CD4-positive, alpha-beta T cell (primary cell): ENCODE measurements around the gene CETN1. TPM values are rescaled to one million over a fixed set of nuclear protein-coding genes. Genes with fewer than 3 reads are reported as not detected.
A peak's percentile ranks its signal among the peaks of the same experiment; 100 is the strongest.

ENCODE experiments used
- ATAC-seq: fragments of 200-7000 bp; cut with Tn5 transposase; one replicate; pipeline ENCODE4 v1.10.0; 2022; ENCODE audit warnings: mild to moderate bottlenecking; ENCODE audit not compliant: poor library complexity
- CTCF ChIA-PET: fragments of 350-600 bp; sonication (Branson Sonifier 250); formaldehyde crosslinking; loops from one replicate; lab custom pipeline; 2021; ENCODE audit warnings: antibody characterized with exemption, inconsistent platforms; lab: Charles Lee
- POLR2A ChIA-PET: fragments of 350-600 bp; sonication (Branson Sonifier 250); formaldehyde crosslinking; loops from one replicate; lab custom pipeline; 2021; ENCODE audit warnings: antibody characterized with exemption, inconsistent platforms; lab: Charles Lee
- DNase-seq, 14 experiments: peaks; one replicate each; pipeline ENCODE4 v3.0.0-alpha.2; 2013 to 2020; ENCODE audit warnings: mixed read lengths in 2 of 14
- H3K27ac ChIP-seq, 2 donors: one replicate each; pipeline versions ENCODE4 v1.5.1 to v1.7.0; 2013; ENCODE audit warnings: low read length in 2 of 2, low read depth in 1 of 2, mild to moderate bottlenecking in 1 of 2
- H3K27me3 ChIP-seq, 2 experiments: 1 replicate in 1 of 2; 2 replicates in 1 of 2; pipeline versions ENCODE4 v1.6.1 to v1.7.0; 2013; ENCODE audit warnings: low read length in 2 of 2, control low read depth in 1 of 2, mild to moderate bottlenecking in 1 of 2, moderate library complexity in 1 of 2; ENCODE audit not compliant: insufficient read depth in 2 of 2, control insufficient read depth in 1 of 2
- H3K36me3 ChIP-seq: one replicate; pipeline ENCODE4 v1.6.1; 2013; ENCODE audit warnings: low read length, control low read depth; ENCODE audit not compliant: insufficient read depth
- H3K4me1 ChIP-seq: one replicate; pipeline ENCODE4 v1.6.1; 2013; ENCODE audit warnings: low read length, control low read depth; ENCODE audit not compliant: insufficient read depth
- H3K4me3 ChIP-seq: one replicate; pipeline ENCODE4 v1.5.1; 2013; ENCODE audit warnings: mild to moderate bottlenecking, low read length, moderate library complexity
- H3K9me3 ChIP-seq, 2 experiments: 1 replicate in 1 of 2; 2 replicates in 1 of 2; pipeline versions ENCODE4 v1.6.1 to v1.7.0; 2013; ENCODE audit warnings: low read length in 2 of 2, mild to moderate bottlenecking in 2 of 2, control low read depth in 1 of 2, moderate library complexity in 1 of 2; ENCODE audit not compliant: control insufficient read depth in 1 of 2, insufficient read depth in 1 of 2
- H3K27ac Mint-ChIP-seq: one replicate; pipeline ENCODE4 v1.8.0; 2020; ENCODE audit warnings: mixed read lengths
- H3K27me3 Mint-ChIP-seq: one replicate; pipeline ENCODE4 v1.8.0; 2021; ENCODE audit warnings: mixed read lengths
- H3K36me3 Mint-ChIP-seq: one replicate; pipeline ENCODE4 v1.8.0; 2021; ENCODE audit warnings: low read depth, mixed read lengths
- H3K4me1 Mint-ChIP-seq: one replicate; pipeline ENCODE4 v1.8.0; 2021; ENCODE audit warnings: low read depth, mixed read lengths
- H3K4me3 Mint-ChIP-seq: one replicate; pipeline ENCODE4 v1.8.0; 2020; ENCODE audit warnings: mild to moderate bottlenecking, mixed read lengths
- H3K9me3 Mint-ChIP-seq: one replicate; pipeline ENCODE4 v1.8.0; 2020; ENCODE audit warnings: mixed read lengths
- intact Hi-C, 2 experiments: fragments of 100-400 bp; cut with DNase I in 1 of 2; cut with micrococcal nuclease in 1 of 2; formaldehyde crosslinking; loops; one replicate each; pipeline versions ENCODE4 v1.15.1 to v1.9.0; 2023 to 2025; cut with DNase I, micrococcal nuclease
- total RNA-seq, 174 experiments: library from RNA in 2 of 174; stranded (reverse) in 2 of 174; gene quantifications; one replicate each; pipeline ENCODE4 v1.2.3 and lab custom pipeline; 2021 to 2026
- TF ChIP-seq, protein P1 (sequence below): fragments of 200-600 bp; IDR thresholded peaks from one replicate; pipeline ENCODE4 v1.8.0; 2022; ENCODE audit warnings: antibody characterized with exemption, mild to moderate bottlenecking

CETN1 gene
- total RNA-seq, 2 experiments from 2014 or later, result not detected

GRCh38 chr18:616380-616995 lies 36.3 kb downstream of the CETN1 start:
- CTCF ChIA-PET, result interaction anchor here (2.9 kb wide), 1 partner anchor 13 kb away, joined by 8 read pairs; no protein-coding TSS in a partner anchor
- H3K4me3 ChIP-seq, result no peak overlapping the region
- intact Hi-C loops, result loop anchor here (1.0 to 5.0 kb wide), 3 partner anchors 19 to 509 kb away; partner anchors contain the start of gene THOC1 (in 1 of the 2)
- no peak overlapping the region for H3K4me3 Mint-ChIP-seq
- peaks cover 7% of the 10 kb centered on the region for H3K27me3 Mint-ChIP-seq
- H3K36me3 ChIP-seq, result no peaks in the 10 kb centered on the region
- no peak for ATAC-seq
- no peak overlapping the region for H3K27ac Mint-ChIP-seq
- H3K4me1 ChIP-seq, result no peaks in the 10 kb centered on the region
- no peaks in the 10 kb centered on the region for H3K9me3 ChIP-seq
- H3K27me3 ChIP-seq, result peaks cover 0 to 5% of the 10 kb centered on the region in 2 experiments
- H3K27ac ChIP-seq, result no peak overlapping the region
- DNase-seq, result peak in 4 of 14 experiments; percentile 4 to 54 (median 46)
- H3K4me1 Mint-ChIP-seq, result no peaks in the 10 kb centered on the region
- H3K36me3 Mint-ChIP-seq, result no peaks in the 10 kb centered on the region
- TF ChIP-seq, protein P1, sequence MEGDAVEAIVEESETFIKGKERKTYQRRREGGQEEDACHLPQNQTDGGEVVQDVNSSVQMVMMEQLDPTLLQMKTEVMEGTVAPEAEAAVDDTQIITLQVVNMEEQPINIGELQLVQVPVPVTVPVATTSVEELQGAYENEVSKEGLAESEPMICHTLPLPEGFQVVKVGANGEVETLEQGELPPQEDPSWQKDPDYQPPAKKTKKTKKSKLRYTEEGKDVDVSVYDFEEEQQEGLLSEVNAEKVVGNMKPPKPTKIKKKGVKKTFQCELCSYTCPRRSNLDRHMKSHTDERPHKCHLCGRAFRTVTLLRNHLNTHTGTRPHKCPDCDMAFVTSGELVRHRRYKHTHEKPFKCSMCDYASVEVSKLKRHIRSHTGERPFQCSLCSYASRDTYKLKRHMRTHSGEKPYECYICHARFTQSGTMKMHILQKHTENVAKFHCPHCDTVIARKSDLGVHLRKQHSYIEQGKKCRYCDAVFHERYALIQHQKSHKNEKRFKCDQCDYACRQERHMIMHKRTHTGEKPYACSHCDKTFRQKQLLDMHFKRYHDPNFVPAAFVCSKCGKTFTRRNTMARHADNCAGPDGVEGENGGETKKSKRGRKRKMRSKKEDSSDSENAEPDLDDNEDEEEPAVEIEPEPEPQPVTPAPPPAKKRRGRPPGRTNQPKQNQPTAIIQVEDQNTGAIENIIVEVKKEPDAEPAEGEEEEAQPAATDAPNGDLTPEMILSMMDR, result peak; percentile 70
- no peaks in the 10 kb centered on the region for H3K9me3 Mint-ChIP-seq
- POLR2A ChIA-PET, result no interaction called here

GRCh38 chr18:617970-618504 lies 37.9 kb downstream of the CETN1 start:
- Histone ChIP-seq H3K9me3 (no peaks in the 10 kb centered on the region), H3K4me3 (no peak overlapping the region), H3K27ac (no peak overlapping the region), H3K4me1 (no peaks in the 10 kb centered on the region), H3K27me3 (peaks cover 0 to 5% of the 10 kb centered on the region in 2 experiments), H3K36me3 (no peaks in the 10 kb centered on the region)
- Mint-ChIP-seq H3K4me3 (no peak overlapping the region), H3K27ac (no peak overlapping the region), H3K36me3 (no peaks in the 10 kb centered on the region), H3K27me3 (peaks cover 11% of the 10 kb centered on the region), H3K9me3 (no peaks in the 10 kb centered on the region), H3K4me1 (no peaks in the 10 kb centered on the region)
- DNase-seq (no peak), ATAC-seq (no peak)
- TF ChIP-seq, protein P1, result no peak
- intact Hi-C loops, result loop anchor here (5.0 kb wide), 2 partner anchors 351 to 511 kb away; partner anchors contain the start of gene THOC1 (in 1 of the 2)
- ChIA-PET POLR2A (no interaction called here), CTCF (no interaction called here)

- peaks cover 0 to 5% of the 10 kb centered on the region in 2 experiments for H3K27me3 ChIP-seq
- Mint-ChIP-seq H3K27me3 (peaks cover 12% of the 10 kb centered on the region), H3K27ac (no peak overlapping the region), H3K4me3 (no peak overlapping the region), H3K9me3 (no peaks in the 10 kb centered on the region), H3K36me3 (no peaks in the 10 kb centered on the region), H3K4me1 (no peaks in the 10 kb centered on the region)
- H3K4me3 ChIP-seq, result no peak overlapping the region
- ATAC-seq (no peak), DNase-seq (no peak)
- intact Hi-C loops, result loop anchor here (5.0 kb wide), 2 partner anchors 351 to 511 kb away; partner anchors contain the start of gene THOC1 (in 1 of the 2)
- no peaks in the 10 kb centered on the region for H3K9me3 ChIP-seq
- ChIA-PET CTCF (no interaction called here), POLR2A (no interaction called here)
- H3K36me3 ChIP-seq, result no peaks in the 10 kb centered on the region
- H3K27ac ChIP-seq, result no peak overlapping the region
- TF ChIP-seq, protein P1, result no peak
- no peaks in the 10 kb centered on the region for H3K4me1 ChIP-seq
These were observed 38.4 kb downstream of the CETN1 start for GRCh38 chr18:618618-619017.
